OCI-LY7 (cell line): ENCODE data around the gene CA12. TPM values are rescaled to one million over a fixed set of nuclear protein-coding genes. Genes with fewer than 3 reads are reported as not detected.
"Not testable (repeated sequence)": the region's sequence is repeated elsewhere in the genome, so short reads cannot be mapped to it uniquely, and the experiment has no call there.

Source experiments
- BruUV-seq: library from RNA; stranded (reverse); fragments of 400-500 nt; replicated peaks from 2 replicates; lab custom pipeline; 2021; lab: Mats Ljungman, UMichigan
- CTCF ChIA-PET: fragments of 300-600 bp; sonication (Branson Sonifier 250); formaldehyde crosslinking; loops from one replicate; lab custom pipeline; 2022; ENCODE audit warnings: antibody characterized with exemption; ENCODE audit not compliant: unreplicated experiment; lab: Charles Lee
- POLR2A ChIA-PET: fragments of 300-600 bp; sonication (Branson Sonifier 250); formaldehyde crosslinking; loops from one replicate; lab custom pipeline; 2022; ENCODE audit warnings: antibody characterized with exemption; lab: Charles Lee
- DNase-seq: peaks from one replicate; pipeline ENCODE4 v3.0.0-alpha.2; 2015; ENCODE audit warnings: low spot score
- H2AFZ ChIP-seq: fragments of 200-600 bp; sonication (generic), shearing (Covaris generic); 2 replicates; pipeline ENCODE4 v1.6.1; 2014; ENCODE audit warnings: mild to moderate bottlenecking, antibody characterized with exemption, low read length, moderate library complexity
- H3K27ac ChIP-seq: fragments of 200-600 bp; sonication (generic); 2 replicates; pipeline ENCODE4 v1.5.1; 2014; ENCODE audit warnings: mixed run types, low read depth, mild to moderate bottlenecking, moderate library complexity, low read length, inconsistent platforms; ENCODE audit not compliant: poor library complexity, severe bottlenecking
- H3K36me3 ChIP-seq: fragments of 200-600 bp; sonication (generic); 2 replicates; pipeline ENCODE4 v1.6.1; 2014; ENCODE audit warnings: mild to moderate bottlenecking, antibody characterized with exemption, low read length, moderate library complexity, mixed read lengths; ENCODE audit not compliant: insufficient read depth
- H3K4me1 ChIP-seq: fragments of 200-600 bp; sonication (generic); 2 replicates; pipeline ENCODE4 v1.5.1; 2014; ENCODE audit warnings: mild to moderate bottlenecking, low read length; ENCODE audit not compliant: insufficient read depth, poor library complexity, severe bottlenecking
- H3K4me2 ChIP-seq: fragments of 200-600 bp; sonication (generic); 2 replicates; pipeline ENCODE4 v1.6.1; 2014; ENCODE audit warnings: mild to moderate bottlenecking, low read length
- H3K4me3 ChIP-seq: fragments of 200-600 bp; sonication (generic); 2 replicates; pipeline ENCODE4 v1.5.1; 2014; ENCODE audit warnings: mild to moderate bottlenecking, low read depth, low read length; ENCODE audit not compliant: poor library complexity, severe bottlenecking
- H3K79me2 ChIP-seq: fragments of 200-600 bp; sonication (generic); 2 replicates; pipeline ENCODE4 v1.6.1; 2016; ENCODE audit warnings: low read depth, mild to moderate bottlenecking, low read length, moderate library complexity, mixed read lengths; ENCODE audit not compliant: insufficient read depth
- H3K9me2 ChIP-seq: fragments of 200-600 bp; sonication (generic); 2 replicates; pipeline ENCODE4 v1.6.1; 2016; ENCODE audit warnings: mild to moderate bottlenecking, low read length, mixed read lengths; ENCODE audit not compliant: insufficient read depth
- H3K9me3 ChIP-seq: fragments of 200-600 bp; sonication (generic); 2 replicates; pipeline ENCODE4 v1.6.1; 2014; ENCODE audit warnings: mild to moderate bottlenecking, mixed run types, low read length, mixed read lengths
- H4K20me1 ChIP-seq: fragments of 200-600 bp; sonication (generic); 2 replicates; pipeline ENCODE4 v1.6.1; 2014; ENCODE audit warnings: mild to moderate bottlenecking, antibody characterized with exemption, low read length, moderate library complexity, mixed read lengths; ENCODE audit not compliant: insufficient read depth
- CTCF ChIP-seq: fragments of 200-600 bp; sonication (generic); conservative IDR thresholded peaks from 2 replicates; pipeline ENCODE4 v1.5.1; 2014; ENCODE audit warnings: mild to moderate bottlenecking, antibody characterized with exemption, low read length, moderate library complexity, mixed read lengths
- EZH2phosphoT487 ChIP-seq: fragments of 200-600 bp; sonication (generic); IDR thresholded peaks from 2 replicates; pipeline ENCODE4 v1.6.1; 2018; ENCODE audit warnings: low read depth, borderline replicate concordance, mild to moderate bottlenecking, mixed run types, antibody characterized with exemption, low read length, moderate library complexity, mixed read lengths
- intact Hi-C: fragments of 100-400 bp; cut with micrococcal nuclease; formaldehyde crosslinking; loops from one replicate; pipeline ENCODE4 v1.10.0; 2022; ENCODE audit not compliant: unreplicated experiment
- total RNA-seq, 2 experiments: library from RNA; depleted of rRNA in 1 of 2; stranded (reverse); fragments of >200 nt in 1 of 2; shearing (Covaris generic) in 1 of 2; gene quantifications; 2 replicates each; pipeline ENCODE4 v1.2.3, GENCODE V29; 2014 to 2022

The CA12 gene
- total RNA-seq, 2 experiments from 2014 or later: not detected

GRCh38 chr15:63345391-63345752, 36.3 kb downstream of the CA12 start:
- H3K4me2 ChIP-seq: no peak overlapping the region
- DNase-seq: no peak
- H2AFZ ChIP-seq: no peak overlapping the region
- H3K9me2 ChIP-seq: no peaks in the 10 kb centered on the region
- H3K4me1 ChIP-seq: no peaks in the 10 kb centered on the region
- H4K20me1 ChIP-seq: no peaks in the 10 kb centered on the region
- no TSS peak for BruUV-seq
- CTCF ChIA-PET: no interaction called here
- no peaks in the 10 kb centered on the region for H3K79me2 ChIP-seq
- no peaks in the 10 kb centered on the region for H3K36me3 ChIP-seq
- intact Hi-C loops: no loop called here
- no peak overlapping the region for H3K4me3 ChIP-seq
- no peak overlapping the region for H3K27ac ChIP-seq
- no peaks in the 10 kb centered on the region for H3K9me3 ChIP-seq
- TF ChIP-seq CTCF: no peak
- no peak for TF ChIP-seq EZH2phosphoT487
- POLR2A ChIA-PET: no interaction called here

- no peaks in the 10 kb centered on the region for H3K9me3 ChIP-seq
- no peaks in the 10 kb centered on the region for H3K9me2 ChIP-seq
- ChIA-PET POLR2A (interaction anchor here (0.5 kb wide), 1 partner anchor 21 kb away, joined by 3 read pairs; no protein-coding TSS in a partner anchor), CTCF (no interaction called here)
- H3K4me1 ChIP-seq: no peaks in the 10 kb centered on the region
- BruUV-seq: no TSS peak
- H3K79me2 ChIP-seq: no peaks in the 10 kb centered on the region
- no peak for DNase-seq
- H3K4me3 ChIP-seq: no peak overlapping the region
- H4K20me1 ChIP-seq: no peaks in the 10 kb centered on the region
- intact Hi-C loops: no loop called here
- no peaks in the 10 kb centered on the region for H3K36me3 ChIP-seq
- TF ChIP-seq CTCF: no peak
- TF ChIP-seq EZH2phosphoT487: no peak
- H3K4me2 ChIP-seq: no peak overlapping the region
- no peak overlapping the region for H2AFZ ChIP-seq
- H3K27ac ChIP-seq: no peak overlapping the region
These were observed 36.8 kb downstream of the CA12 start for GRCh38 chr15:63344731-63345390.

GRCh38 chr15:63342996-63343562, 38.6 kb downstream of the CA12 start:
- H4K20me1 ChIP-seq, DNase-seq, H2AFZ ChIP-seq, intact Hi-C loops, H3K4me3 ChIP-seq, BruUV-seq, H3K36me3 ChIP-seq, H3K79me2 ChIP-seq, H3K4me1 ChIP-seq, CTCF ChIA-PET, H3K4me2 ChIP-seq, H3K9me3 ChIP-seq, H3K9me2 ChIP-seq, H3K27ac ChIP-seq: not testable (repeated sequence)
- POLR2A ChIA-PET: interaction anchor here (0.6 kb wide), 1 partner anchor 873 kb away, joined by 5 read pairs; no protein-coding TSS in a partner anchor
